ENCODE measurements around the gene MYL5.

MYL5 gene

DNA sequence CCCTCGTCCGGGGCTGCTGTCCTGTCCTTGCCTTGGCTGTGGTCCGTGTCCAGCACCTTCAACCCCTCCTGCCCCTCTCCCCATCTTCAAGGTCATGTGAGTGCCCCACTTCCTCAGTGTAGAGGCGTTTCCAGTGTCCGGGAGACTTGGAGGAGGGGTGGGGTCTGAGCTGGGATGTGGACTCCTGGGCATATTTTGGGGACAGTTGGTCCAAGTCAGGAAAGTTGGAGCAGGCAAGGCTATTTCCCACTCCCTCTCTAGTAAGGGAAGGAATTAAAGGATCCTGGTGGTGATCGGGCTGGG, 34.2 kb downstream of the MYL5 start:
- no peak for DNase-seq

DNA sequence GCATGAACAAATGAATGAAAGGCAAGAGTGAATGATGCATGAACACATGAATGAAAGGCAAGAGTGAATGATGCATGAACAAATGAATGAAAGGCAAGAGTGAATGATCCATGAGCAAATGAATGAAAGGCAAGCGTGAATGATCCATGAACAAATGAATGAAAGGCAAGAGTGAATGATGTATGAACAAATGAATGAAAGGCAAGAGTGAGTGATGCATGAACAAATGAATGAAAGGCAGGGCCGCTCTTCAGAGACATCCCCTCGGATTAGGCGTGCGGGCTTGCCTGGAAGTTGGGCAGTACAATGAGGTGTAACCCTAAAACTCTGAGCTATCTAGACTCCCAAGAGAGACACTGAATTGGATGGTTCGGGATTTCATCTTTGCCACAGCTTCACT, 35.0 kb downstream of the MYL5 start:
- DNase-seq: no peak

DNA sequence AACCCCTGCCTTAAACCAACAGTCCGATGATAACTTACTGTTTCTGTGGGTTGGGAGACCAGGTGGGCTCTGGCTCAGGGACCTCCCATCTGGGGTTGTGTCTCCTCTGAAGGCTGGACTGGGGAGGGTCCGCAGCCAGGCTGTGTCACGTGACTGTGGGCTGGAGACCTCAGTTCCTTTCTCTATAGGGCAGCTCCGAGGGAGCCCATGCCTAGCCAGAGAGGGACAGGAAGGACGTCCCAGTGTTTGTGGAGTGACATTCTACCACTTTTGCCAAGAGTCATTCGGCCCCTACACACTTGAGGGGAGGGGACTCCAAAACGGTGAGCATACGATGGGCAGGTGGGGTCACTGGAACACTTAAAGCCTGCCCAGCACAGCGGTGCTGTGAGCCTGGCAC, 35.8 kb downstream of the MYL5 start:
- DNase-seq: no peak

DNA sequence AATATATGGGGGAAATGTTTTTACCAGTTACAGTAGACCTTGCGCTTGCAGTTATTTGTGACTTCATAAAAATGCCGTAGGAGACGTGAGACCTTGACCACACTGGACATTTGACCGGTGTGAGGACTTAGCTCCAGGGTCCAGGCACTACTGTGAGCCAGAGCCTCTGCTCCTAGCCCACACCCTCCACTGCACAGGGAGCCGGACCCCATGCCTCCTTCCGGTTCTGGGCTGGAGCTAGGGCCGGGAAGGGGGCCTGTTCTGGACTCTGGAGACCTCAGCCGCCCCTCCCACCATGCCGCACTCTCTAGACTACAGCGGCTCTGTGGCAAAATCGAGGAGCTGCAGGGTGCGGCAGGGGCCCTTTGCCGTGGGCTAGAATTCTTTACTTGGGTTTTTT, 36.6 kb downstream of the MYL5 start:
- DNase-seq: no peak

DNA sequence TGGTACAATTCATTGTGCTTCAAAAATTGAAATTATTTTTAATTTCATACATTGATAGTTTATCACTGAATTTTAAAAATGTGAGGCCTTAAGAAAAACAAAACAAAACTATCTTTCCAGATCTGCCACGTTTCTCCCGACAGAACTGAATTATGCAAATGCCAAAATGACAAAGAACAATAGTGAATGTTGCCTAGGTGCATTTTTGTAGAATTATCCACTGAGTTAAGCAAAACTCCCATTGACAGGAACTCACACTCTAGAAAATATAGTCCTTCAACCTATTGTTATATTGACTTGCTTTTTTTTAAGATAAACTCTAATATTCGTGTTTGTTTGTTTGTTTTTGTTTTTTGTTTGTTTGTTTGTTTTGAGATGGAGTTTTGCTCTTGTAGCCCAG, 37.8 kb downstream of the MYL5 start:
- DNase-seq: no peak

DNA sequence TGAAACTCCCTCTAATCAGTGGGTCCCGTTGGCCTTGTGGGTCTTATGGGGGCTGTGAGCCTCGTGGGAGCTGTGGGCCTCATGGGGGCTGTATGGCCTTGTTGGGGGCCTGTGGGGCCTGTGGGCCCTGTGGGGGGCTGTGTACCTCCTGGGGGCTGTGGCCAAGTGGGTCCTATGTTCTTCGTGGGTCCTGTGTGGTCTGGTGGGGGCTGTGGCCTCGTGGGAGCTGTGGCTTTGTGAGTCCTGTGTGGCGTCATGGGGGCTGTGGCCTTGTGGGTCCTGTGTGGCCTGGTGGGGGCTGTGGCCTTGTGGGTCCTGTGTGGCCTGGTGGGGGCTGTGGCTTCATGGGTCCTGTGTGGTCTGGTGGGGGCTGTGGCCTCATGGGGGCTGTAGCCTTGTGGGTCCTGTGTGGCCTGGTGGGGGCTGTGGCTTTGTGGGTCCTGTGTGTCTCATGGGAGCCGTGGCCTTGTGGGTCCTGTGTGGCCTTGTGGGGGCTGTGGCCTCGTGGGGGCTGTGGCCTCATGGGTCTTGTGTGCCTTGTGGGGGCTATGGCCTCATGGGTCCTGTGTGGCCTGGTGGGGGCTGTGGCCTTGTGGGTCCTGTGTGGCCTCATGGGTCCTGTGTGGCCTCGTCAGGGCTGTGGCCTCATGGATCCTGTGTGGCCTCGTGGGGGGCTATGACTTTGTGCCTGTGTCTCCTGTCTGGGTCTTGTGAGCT, 38.7 kb downstream of the MYL5 start:
- no peak for DNase-seq

DNA sequence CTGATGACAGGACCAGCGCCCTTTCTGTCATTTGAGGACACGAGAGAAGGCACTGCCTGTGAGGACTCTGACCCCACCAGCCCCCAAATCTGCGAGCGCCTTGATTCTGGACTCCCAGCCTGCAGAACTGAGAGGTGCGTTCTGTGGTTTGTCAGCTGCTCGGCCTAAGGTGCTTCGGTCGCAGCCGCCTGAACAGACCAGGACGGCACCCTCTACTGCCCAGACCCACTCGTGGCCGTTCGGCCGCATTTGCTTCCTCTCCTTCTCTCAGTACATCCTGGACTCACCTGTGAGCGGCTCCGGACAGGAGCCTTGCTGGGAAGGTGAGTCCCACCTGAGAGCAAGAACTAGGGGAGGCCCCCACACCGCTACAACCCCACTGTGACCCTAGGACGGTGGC, 39.7 kb downstream of the MYL5 start:
- DNase-seq: no peak

DNA sequence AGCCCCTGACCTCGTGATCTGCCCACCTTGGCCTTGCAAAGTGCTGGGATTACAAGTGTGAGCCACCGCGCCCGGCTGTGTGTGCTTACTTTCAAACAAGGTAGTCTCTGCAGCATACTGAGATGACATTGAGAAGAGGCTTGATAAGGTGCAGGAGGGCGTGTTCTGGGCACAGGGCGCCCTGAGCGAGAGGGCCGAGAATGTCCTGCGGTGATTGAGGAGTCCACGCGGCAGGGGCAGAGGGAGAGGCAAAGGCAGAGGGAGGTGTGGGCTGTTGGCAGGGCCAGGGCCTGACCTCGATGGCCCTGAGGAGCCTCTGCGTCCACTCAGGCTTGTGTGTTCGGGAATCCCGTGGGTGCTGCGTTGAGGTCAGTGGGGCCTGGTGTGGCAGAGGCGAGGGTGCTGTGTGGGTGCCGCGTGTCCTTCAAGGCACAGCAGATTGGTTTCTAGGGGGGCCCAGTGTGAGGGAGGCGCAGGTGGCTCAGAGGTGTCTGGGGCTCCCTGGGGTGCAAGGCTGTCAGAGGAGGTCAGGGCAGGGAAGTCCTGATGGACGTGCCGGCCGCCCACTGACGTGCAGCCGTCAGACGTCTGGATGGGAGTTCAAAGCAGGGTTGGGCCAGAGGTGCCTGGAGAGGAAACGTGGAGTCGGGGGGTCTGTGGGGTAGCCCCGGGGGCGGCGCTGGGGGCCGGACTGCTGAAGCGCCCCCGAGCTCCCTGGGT, 43.4 kb downstream of the MYL5 start:
- DNase-seq: no peak

DNA sequence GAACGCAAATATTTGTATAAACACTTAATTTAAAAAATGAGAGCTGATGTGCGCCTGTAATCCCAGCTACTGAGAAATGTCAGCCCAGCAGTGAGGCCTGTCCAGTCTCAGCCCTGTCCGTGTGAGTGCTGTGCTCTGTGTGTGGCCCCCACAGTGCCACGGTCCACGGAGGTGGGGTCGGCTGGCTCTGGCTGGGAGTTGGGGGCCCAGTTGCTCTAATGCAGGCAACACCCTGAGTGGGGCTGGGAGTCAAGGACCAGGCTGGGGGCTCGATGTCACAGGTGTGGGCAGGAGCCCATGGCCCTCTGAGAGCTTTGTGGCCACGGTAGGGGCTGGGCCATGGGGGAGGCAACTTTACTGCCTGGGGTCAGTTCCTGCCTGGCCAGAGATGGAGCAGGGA, 44.1 kb downstream of the MYL5 start:
- DNase-seq: no peak

DNA sequence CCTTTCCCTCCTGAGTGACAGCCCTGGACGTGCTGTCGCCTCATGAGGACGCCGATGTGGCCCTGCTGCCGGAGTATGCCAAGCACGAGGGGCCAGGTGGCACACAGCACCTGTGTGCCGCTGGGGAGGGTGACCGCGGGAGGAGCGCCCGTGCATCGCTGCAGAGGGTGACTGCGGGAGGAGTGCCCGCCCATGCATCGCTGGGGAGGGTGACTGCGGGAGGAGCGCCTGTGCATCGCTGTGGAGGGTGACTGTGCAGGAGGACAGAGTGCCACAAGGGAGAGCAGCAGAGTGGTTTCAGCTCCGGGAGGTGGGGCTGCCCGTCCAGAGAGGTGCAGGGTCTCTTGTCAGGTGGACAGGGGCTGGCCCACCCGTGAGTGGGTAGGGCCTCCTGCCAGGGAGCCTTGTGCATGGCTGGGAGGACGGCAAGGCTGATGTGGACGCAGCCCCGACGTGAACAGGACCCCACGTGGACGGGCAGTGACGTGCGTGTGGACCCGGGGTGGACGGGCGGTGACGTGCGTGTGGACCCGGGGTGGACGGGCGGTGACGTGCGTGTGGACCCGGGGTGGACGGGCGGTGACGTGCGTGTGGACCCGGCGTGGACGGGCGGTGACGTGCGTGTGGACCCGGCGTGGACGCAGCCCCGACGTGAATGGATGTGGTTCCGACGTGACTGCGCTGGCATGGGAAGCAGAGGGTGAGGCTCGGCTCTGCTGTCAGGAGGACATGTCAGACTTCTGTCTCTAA, 45.9 kb downstream of the MYL5 start:
- DNase-seq: no peak

DNA sequence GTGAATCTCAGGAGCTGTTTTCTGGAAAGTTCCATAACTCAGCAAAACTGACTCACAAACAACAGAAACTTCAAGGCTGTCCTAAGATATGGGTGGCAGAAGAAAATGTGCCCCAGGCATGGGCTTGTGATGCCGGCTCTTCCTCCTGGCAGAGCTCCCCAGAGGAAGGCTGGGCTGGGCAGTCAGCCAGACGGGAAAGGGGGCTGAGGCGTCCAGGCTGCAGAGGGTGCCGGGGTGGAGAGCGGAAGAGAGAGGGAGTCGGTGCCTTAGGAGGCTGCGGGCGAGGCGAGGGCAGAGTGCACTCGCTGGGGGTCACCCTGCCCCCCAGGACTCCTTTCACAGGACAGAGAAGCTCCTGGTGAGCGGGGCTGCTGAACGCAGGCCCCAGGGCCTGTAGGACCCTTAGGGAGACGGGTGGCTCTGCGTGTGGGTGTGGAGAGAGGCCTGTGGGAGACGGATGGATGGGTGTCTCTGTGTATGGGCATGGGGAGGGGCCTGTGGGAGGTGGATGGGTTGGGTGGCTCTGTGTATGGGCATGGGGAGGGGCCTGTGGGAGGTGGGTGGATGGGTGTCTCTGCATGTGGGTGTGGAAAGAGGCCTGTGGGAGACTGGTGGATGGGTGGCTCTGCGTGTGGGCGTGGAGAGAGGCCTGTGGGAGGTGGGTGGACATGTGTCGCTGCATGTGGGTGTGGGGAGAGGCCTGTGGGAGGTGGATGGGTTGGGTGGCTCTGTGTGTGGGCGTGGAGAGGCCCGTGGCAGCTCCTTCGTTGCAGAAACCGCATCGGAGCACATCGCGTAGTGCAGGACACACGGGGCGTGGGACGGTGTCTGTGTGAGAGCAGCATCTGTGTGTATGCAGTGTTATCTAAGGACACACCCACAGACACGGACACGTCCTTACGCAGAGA, 47.2 kb downstream of the MYL5 start:
- DNase-seq: no peak

DNA sequence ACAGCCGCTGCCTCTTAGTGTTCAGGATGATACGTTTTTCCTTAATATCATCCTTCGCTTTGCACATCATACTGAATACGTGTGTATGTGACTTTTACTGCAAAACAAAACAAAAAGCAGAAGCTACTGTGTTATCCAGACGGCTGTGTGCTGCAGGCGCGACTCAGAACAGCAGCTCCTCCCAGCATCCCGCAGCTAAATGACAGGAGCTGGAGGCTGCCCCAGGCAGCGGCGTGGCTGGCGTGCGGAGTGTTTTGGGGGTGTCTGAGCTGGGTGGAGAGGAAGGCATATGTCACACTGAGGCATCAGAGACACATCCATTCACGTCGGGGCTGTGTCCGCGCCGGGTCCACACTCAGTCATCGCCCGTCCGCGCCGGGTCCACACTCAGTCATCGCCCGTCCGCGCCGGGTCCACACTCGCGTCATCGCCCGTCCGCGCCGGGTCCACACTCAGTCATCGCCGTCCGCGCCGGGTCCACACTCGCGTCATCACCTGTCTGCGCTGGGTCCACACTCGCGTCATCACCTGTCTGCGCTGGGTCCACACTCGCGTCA, 47.9 kb downstream of the MYL5 start:
- DNase-seq: no peak

DNA sequence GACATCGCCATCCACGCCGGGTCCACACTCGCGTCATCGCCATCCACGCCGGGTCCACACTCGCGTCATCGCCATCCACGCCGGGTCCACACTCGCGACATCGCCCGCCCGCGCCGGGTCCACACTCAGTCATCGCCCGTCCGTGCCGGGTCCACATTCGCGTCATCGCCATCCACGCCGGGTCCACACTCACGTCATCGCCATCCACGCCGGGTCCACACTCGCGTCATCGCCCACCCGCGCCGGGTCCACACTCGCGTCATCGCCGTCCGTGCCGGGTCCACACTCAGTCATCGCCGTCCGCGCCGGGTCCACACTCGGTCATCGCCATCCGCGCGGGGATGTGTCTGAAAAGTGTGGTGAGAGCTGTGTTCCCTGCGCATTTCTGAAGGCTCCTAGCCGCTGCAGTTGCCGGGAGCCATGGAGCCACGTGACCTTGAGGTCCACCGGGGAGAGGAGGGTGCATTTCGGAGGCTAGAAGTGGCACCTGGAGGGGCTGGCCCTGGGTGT, 48.6 kb downstream of the MYL5 start:
- no peak for DNase-seq

DNA sequence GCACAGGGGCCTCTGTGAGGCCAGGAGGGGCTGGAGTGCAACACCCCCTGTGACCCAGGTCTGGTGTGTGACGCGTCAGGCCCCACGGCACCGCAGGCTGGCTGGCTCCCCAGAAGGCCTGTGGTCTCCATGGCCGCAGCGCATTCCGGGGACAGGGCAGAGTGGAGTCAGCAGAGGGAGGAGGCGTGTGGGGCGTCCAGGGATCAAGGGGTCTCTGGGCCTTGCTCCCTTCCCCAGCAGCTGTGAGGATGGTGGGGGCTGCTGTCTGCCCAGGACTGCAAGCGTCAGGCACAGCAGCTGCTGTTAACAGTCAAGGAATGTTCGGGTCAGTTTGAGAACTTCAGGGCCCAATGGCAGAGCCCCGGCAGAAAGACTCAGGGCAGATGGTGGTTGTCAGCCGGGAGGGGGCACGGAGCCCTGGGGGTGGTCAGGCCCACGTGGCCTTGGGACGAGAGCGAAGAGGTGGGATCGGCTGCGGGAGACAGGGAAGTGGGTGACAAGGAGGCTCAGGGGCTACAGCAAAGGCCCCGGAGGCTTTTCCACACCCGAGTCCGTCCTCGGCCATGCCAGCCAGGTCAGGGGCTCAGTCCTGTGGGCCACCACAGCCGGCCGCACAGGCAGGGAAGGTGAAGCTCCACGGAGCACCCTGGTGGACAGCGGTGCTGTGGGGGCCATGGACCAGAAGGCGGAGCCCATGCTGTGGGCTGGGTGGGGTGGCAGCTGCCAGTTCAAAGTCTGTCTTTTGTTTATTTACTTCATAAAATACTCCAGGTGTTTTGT, 49.6 kb downstream of the MYL5 start:
- DNase-seq: no peak

DNA sequence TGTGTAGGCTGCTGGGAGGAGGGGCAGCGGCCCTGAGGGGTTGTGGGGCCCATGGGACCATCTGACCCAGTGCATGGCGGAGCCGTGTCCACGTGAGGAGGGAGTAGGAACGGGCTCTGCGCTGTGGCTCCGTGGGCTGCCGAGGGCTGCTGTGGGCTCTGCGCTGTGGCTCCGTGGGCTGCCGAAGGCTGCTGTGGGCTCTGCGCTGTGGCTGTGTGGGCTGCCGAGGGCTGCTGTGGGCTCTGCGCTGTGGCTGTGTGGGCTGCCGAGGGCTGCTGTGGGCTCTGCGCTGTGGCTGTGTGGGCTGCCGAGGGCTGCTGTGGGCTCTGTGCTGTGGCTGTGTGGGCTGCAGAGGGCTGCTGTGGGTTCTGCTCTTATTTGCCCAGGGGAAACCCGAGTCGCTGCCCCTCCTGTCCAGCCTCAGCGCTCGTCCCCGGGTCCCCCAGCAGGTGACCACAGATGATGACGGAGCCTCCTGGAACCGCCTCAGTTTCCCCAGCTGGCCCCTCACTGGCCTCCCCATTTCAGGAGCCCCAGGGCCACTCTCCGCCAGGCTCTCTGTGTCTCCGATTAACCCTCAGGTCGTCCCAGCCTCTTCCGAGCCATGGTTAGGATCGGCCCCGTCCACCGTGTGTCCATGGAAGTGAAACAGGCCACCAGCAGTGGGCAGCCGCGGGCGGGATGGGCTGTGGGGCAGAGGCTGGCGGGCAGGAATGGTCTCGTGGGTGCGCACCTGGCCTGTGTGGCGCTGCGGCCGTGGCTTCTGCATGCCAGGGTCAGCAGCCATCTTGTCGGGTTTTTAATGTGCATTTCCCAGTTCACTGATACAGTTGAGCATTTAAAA, 51.3 kb downstream of the MYL5 start:
- no peak for DNase-seq

DNA sequence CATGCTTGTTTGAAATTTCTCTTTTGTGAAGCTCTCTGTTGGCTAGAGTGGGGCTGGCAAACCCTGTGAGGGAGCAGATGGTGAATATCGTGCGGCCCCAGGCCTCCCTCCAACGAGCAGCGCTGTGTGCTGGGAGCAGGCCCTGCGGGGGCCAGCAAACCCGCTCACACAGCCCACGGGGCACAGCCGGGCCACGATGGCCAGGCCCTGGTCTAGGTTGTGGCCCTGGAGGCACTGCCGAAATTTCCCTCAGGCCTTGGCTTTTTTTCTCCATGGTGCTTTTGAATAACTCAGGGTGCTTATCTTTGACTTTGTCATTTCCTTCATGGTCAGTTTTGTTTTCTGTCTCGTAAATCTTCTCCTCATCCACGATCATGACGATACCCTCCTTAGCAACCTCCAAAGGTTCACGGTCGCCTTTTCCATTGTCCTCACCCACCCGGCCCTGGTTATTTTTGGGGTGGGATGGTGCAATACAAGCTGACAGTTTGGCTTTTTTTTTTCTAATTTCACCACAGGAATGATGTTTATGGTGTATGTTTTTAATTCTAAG, 52.0 kb downstream of the MYL5 start:
- DNase-seq: no peak

DNA sequence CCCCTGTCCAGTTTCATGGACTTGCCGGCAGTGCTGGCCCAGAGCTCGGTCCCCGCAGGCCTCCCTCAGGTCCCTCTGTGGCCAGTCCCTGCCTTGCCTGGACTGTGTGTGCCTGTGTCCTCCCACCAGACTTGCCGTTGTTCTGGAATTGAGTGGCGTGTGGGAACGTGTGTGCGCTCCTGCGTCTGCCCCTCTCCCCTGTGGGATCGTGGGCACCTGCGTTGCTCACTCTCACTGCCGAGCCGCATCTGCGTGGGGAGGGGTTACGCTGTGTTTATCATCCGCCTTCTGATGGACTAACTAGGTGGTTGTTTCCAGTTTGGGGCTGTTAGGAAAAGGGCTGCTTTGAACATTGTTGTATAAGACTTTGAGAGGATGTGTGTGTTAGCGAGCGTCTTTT, 52.5 kb downstream of the MYL5 start:
- peak in 2 of 3 experiments; percentile 24 to 29 for DNase-seq

DNA sequence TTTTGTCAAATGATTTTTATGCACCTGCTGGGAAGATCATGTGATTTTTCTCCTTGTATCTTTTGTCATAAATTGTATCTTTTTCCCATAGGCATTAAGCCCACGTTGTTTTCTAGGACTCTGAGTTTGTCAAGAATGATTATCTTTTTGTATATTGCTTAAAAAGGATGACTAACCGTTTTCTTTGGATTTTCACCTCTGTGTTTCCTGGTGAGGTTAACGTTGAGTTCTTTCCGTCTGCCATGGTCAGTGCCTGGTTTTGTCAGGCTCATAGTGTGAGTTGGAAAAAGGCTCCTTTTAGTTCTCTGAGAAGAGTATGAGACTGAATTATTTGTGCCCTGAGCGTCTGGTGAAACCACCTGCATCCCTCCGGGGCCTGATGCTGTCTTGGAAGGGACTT, 53.2 kb downstream of the MYL5 start:
- no peak for DNase-seq

DNA sequence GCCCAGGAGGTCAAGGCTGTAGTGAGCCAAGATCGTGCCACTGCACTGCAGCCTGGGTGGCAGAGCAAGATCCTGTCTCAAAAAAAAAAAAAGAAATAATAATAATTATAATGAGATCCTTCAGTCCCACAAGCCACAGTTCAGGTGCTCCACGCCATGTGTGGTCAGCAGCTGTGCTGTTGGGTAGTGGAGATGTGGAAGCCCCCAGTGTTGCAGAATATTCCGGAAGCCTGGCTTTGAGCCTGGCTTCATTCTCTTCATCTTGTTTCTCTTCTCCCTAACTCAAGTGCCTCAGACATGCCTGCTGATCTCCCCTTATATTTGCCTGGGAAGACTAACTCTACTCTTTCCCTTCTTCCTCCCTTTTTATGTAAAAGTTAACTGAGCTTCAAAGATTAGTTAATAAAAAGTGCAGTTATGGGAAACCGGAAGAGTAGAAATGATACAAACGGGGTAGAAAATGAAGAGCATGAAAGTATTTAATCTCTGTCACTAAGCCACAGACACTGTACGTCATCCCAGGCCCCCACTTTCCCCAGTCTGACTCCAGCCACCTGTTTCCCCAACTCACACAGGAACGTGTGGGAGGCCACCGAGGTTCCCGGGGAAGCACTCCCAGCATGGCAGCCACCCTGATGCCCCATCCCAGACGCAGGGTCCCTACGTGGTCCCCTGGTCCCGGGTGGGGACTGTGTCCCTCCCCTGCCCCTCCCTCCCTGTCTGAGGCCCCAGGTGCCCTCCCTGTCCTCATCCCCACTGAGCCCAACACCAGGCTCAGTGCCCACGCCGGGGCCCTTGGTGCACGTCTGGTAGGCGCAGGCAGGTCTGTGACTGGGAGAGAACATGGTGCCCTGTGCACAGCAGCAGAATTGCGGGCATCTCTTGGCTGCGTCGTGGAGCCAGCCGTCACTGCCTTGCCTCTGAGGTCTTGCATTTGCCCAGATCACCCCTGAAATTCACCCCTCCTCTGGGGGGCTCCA, 55.3 kb downstream of the MYL5 start:
- DNase-seq: no peak

All from NCI-H1417 (cell line).